GM10248 (cell line): Measurements from ENCODE around the gene SNX9.

Experiments
- CTCF ChIA-PET: fragments of 300-600 bp; sonication (Branson Sonifier 250); formaldehyde crosslinking; extraction: SDS; loops from one replicate; lab custom pipeline; 2021; ENCODE audit warnings: antibody characterized with exemption; lab: Yijun Ruan, JAX
- POLR2A ChIA-PET: fragments of 350-650 bp; sonication (Branson Sonifier 250); formaldehyde crosslinking; extraction: SDS; loops from one replicate; lab custom pipeline; 2020; ENCODE audit warnings: antibody characterized with exemption; lab: Yijun Ruan, JAX
- DNase-seq: peaks from one replicate; pipeline ENCODE4 v3.0.0; 2012; ENCODE audit errors: extremely low spot score
- CTCF ChIP-seq: IDR thresholded peaks from 2 replicates; pipeline ENCODE4 v1.5.1; 2012; ENCODE audit warnings: mild to moderate bottlenecking, low read depth; ENCODE audit errors: extremely low read depth, missing control alignments, control extremely low read depth

The SNX9 gene

GRCh38 chr6:157891544-157892362, 68.7 kb downstream of the SNX9 start:
- TF ChIP-seq CTCF = no peak
- ChIA-PET POLR2A (no interaction called here), CTCF (interaction anchor here (0.9 to 5.4 kb wide), 6 partner anchors 11 to 135 kb away, joined by 3 to 19 read pairs (median 5); no protein-coding TSS in a partner anchor)
- no peak for DNase-seq

- ChIA-PET CTCF (interaction anchor here (0.9 to 5.4 kb wide), 6 partner anchors 10 to 135 kb away, joined by 3 to 19 read pairs (median 5); no protein-coding TSS in a partner anchor), POLR2A (no interaction called here)
- DNase-seq = no peak
- TF ChIP-seq CTCF = no peak
Measured at GRCh38 chr6:157892363-157892877, 69.4 kb downstream of the SNX9 start.

GRCh38 chr6:157893238-157893637, 70.2 kb downstream of the SNX9 start:
- DNase-seq = no peak
- POLR2A ChIA-PET = no interaction called here
- TF ChIP-seq CTCF = no peak
- CTCF ChIA-PET = interaction anchor here (1.9 to 5.4 kb wide), 4 partner anchors 15 to 133 kb away, joined by 5 to 19 read pairs (median 6); no protein-coding TSS in a partner anchor

GRCh38 chr6:157895585-157895984, 72.5 kb downstream of the SNX9 start:
- no peak for TF ChIP-seq CTCF
- CTCF ChIA-PET = no interaction called here
- no peak for DNase-seq
- POLR2A ChIA-PET = no interaction called here

- ChIA-PET POLR2A (no interaction called here), CTCF (interaction anchor here (0.8 to 1.1 kb wide), 3 partner anchors 11 to 50 kb away, joined by 3 read pairs; no protein-coding TSS in a partner anchor)
- no peak for TF ChIP-seq CTCF
- no peak for DNase-seq
Measured at GRCh38 chr6:157896932-157897331, 73.9 kb downstream of the SNX9 start.

GRCh38 chr6:157898169-157898568, 75.1 kb downstream of the SNX9 start:
- ChIA-PET CTCF (interaction anchor here (1.8 kb wide), 1 partner anchor 11 kb away, joined by 6 read pairs; no protein-coding TSS in a partner anchor), POLR2A (no interaction called here)
- no peak for DNase-seq
- TF ChIP-seq CTCF = no peak
